OCI-LY1 (cell line): ENCODE data around the gene NEK4.

ENCODE experiments used
- H2AFZ ChIP-seq: fragments of 200-600 bp; sonication (generic), shearing (Covaris generic); 2 replicates; pipeline ENCODE4 v1.6.0; 2014; ENCODE audit warnings: antibody characterized with exemption, mild to moderate bottlenecking, low read length
- H3F3A ChIP-seq: fragments of 200-600 bp; sonication (generic), shearing (Covaris generic); 2 replicates; pipeline ENCODE4 v1.6.0; 2014; ENCODE audit warnings: mild to moderate bottlenecking, antibody characterized with exemption, low read length, moderate library complexity; ENCODE audit not compliant: insufficient read depth
- H3K27ac ChIP-seq: fragments of 200-600 bp; sonication (generic); 2 replicates; pipeline ENCODE4 v1.5.1; 2014; ENCODE audit warnings: low read length, mixed run types, mild to moderate bottlenecking, low read depth; ENCODE audit not compliant: poor library complexity, severe bottlenecking
- H3K27me3 ChIP-seq: fragments of 200-600 bp; sonication (generic); 2 replicates; pipeline ENCODE4 v1.6.0; 2014; ENCODE audit warnings: antibody characterized with exemption, mild to moderate bottlenecking, low read length, moderate library complexity; ENCODE audit not compliant: insufficient read depth
- H3K36me3 ChIP-seq: fragments of 200-600 bp; sonication (generic); 2 replicates; pipeline ENCODE4 v1.6.1; 2014; ENCODE audit warnings: mild to moderate bottlenecking, antibody characterized with exemption, low read length, moderate library complexity, mixed read lengths; ENCODE audit not compliant: insufficient read depth
- H3K4me1 ChIP-seq: fragments of 200-600 bp; sonication (generic); 2 replicates; pipeline ENCODE4 v1.5.1; 2014; ENCODE audit warnings: mild to moderate bottlenecking, low read length, moderate library complexity; ENCODE audit not compliant: insufficient read depth, severe bottlenecking
- H3K4me2 ChIP-seq: fragments of 200-600 bp; sonication (generic), shearing (Covaris generic); 2 replicates; pipeline ENCODE4 v1.6.1; 2014; ENCODE audit warnings: low read length
- H3K4me3 ChIP-seq: fragments of 200-600 bp; sonication (generic); 2 replicates; pipeline ENCODE4 v1.5.1; 2014; ENCODE audit warnings: low read length, low read depth, mild to moderate bottlenecking, mixed read lengths; ENCODE audit not compliant: poor library complexity, severe bottlenecking
- H3K79me2 ChIP-seq: fragments of 200-600 bp; shearing (Covaris generic); 2 replicates; pipeline ENCODE4 v1.6.1; 2016; ENCODE audit warnings: mixed run types, low read length, mixed read lengths; ENCODE audit not compliant: insufficient read depth
- H3K9ac ChIP-seq: fragments of 200-600 bp; sonication (generic), shearing (Covaris generic); 2 replicates; pipeline ENCODE4 v1.6.1; 2014; ENCODE audit warnings: mild to moderate bottlenecking, low read length, mixed read lengths
- H3K9me2 ChIP-seq: fragments of 200-600 bp; sonication (generic), shearing (Covaris generic); 2 replicates; pipeline ENCODE4 v1.6.1; 2014; ENCODE audit warnings: low read depth, mild to moderate bottlenecking, low read length, mixed read lengths
- H3K9me3 ChIP-seq: fragments of 200-600 bp; shearing (Covaris generic); 2 replicates; pipeline ENCODE4 v1.6.1; 2014; ENCODE audit warnings: low read length, mixed read lengths
- H4K20me1 ChIP-seq: fragments of 200-600 bp; sonication (generic), shearing (Covaris generic); 2 replicates; pipeline ENCODE4 v1.6.0; 2016; ENCODE audit warnings: mild to moderate bottlenecking, low read length; ENCODE audit not compliant: insufficient read depth
- EZH2 ChIP-seq: fragments of 200-600 bp; sonication (generic), shearing (Covaris generic); IDR thresholded peaks from 2 replicates; pipeline ENCODE4 v1.8.0; 2017; ENCODE audit warnings: borderline replicate concordance, mixed run types, mild to moderate bottlenecking, antibody characterized with exemption, low read length, moderate library complexity, mixed read lengths
- TF ChIP-seq, protein P1 (sequence below): fragments of 200-600 bp; sonication (generic), shearing (Covaris generic); IDR thresholded peaks from 2 replicates; pipeline ENCODE4 v1.5.1; 2017; ENCODE audit warnings: mild to moderate bottlenecking, antibody characterized with exemption, low read length, moderate library complexity, mixed read lengths

The NEK4 gene

DNA sequence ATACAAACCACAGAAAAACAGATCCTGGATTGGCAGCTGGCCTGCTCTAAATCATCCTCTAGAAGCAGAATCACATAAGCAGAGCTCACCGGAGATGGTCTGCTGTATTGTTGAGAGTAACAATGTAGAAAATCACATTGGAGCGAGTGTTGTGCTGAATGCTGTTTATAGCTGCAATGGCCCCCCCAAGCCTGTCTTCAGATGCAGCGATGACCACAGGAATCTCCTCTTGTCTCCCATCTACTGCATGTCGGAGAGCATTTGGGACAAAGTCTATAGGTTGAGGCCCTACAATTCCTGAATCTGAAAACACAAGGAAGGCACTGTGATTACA, 73.1 kb downstream of the NEK4 start:
- Histone ChIP-seq H3K4me2 (no peak overlapping the region), H3K27me3 (no peaks in the 10 kb centered on the region), H3K4me3 (no peak overlapping the region), H2AFZ (no peak overlapping the region), H3K9me2 (no peaks in the 10 kb centered on the region), H3K27ac (no peak overlapping the region), H3K4me1 (no peaks in the 10 kb centered on the region), H3K79me2 (no peaks in the 10 kb centered on the region), H3K9me3 (no peaks in the 10 kb centered on the region), H3K36me3 (peaks cover 56% of the 10 kb centered on the region), H4K20me1 (no peaks in the 10 kb centered on the region), H3F3A (peaks cover 23% of the 10 kb centered on the region; the same call in 1 of the 2 replicates), H3K9ac (no peak overlapping the region)
- TF ChIP-seq, protein P1, sequence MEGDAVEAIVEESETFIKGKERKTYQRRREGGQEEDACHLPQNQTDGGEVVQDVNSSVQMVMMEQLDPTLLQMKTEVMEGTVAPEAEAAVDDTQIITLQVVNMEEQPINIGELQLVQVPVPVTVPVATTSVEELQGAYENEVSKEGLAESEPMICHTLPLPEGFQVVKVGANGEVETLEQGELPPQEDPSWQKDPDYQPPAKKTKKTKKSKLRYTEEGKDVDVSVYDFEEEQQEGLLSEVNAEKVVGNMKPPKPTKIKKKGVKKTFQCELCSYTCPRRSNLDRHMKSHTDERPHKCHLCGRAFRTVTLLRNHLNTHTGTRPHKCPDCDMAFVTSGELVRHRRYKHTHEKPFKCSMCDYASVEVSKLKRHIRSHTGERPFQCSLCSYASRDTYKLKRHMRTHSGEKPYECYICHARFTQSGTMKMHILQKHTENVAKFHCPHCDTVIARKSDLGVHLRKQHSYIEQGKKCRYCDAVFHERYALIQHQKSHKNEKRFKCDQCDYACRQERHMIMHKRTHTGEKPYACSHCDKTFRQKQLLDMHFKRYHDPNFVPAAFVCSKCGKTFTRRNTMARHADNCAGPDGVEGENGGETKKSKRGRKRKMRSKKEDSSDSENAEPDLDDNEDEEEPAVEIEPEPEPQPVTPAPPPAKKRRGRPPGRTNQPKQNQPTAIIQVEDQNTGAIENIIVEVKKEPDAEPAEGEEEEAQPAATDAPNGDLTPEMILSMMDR: no peak
- no peak for TF ChIP-seq EZH2

DNA sequence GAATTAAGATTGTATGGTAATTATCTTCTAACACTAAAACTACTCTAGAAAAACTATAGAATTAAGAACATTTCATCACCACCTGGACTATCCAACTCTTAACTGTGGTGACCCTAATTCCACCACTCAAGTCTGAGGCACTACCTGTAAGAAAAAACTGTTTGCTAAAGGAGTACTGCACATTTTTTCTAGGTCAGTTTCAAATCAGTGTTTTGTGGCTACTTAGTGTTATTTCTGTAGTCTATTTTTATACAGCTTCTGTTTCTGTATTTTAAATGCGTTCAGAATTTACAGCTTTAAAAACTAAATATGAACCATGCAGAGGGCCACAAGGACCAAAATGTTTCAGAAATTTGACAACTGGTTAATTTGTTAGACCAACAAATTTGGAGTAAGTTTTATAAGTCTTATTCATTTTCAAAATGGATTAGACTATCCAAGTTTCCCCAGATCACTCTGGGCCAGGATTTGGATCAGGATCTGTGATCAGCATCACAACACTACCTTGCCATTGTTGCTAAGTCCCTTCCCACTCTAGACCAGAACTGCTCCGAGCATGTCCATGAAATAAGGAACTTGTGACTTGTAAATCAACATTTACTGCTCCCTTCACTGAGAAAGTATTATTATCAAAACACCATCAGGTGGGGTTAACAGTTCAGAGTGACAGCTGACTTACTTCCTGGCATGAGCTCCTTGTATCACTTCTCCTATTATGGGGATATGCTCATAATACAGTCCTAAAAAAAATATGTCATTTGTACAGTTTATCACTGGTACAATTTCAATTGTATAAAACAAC, 73.7 kb downstream of the NEK4 start:
- Histone ChIP-seq H3K4me3 (no peak overlapping the region), H3K36me3 (peaks cover 62% of the 10 kb centered on the region), H3K27me3 (no peaks in the 10 kb centered on the region), H3K4me2 (no peak overlapping the region), H3F3A (peaks cover 23% of the 10 kb centered on the region; the same call in 1 of the 2 replicates), H3K27ac (peak overlapping the region; percentile 21), H3K79me2 (no peaks in the 10 kb centered on the region), H3K9me2 (no peaks in the 10 kb centered on the region), H3K9ac (no peak overlapping the region), H3K9me3 (no peaks in the 10 kb centered on the region), H2AFZ (no peak overlapping the region), H4K20me1 (no peaks in the 10 kb centered on the region), H3K4me1 (no peaks in the 10 kb centered on the region)
- no peak for TF ChIP-seq EZH2
- TF ChIP-seq, protein P1: no peak

DNA sequence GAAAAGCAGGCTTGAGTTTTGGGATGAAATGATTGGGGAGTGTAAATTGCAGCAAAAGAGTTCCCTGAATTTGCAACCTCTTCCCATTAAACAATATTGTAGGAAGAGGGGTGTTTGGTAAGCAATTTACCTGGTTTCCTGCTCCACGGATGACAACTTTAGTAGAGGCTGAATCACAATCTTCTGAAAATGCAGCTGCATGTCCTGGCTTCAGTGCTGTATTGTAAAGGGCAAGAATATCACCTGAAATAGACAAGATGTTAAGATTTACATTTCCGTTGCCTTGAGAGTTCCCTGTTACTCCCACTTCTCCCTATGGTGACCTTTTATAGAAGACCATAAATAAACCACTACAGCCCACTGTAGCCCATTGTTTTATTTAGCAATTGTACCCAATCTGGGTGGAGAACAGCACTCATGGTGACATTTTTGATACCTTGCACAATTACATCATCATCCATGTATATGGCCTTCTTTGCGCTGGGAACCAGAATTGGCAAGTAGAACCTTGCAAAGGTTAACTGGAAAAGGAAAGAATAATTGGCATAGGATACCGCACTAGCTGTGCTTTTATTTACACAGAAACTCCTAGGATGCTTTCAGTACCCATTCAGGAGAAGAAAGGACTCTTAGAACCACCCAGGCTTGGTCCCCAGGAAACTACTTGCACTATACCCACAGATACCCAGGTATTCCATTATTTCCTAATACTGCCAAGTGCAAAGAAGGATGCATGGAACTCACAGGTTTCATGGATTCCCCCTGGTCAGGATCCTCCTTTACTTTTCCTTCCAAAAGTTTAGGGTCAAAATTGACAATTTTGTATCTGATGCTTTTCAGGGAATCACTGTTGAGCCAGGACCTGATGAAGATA, 74.7 kb downstream of the NEK4 start:
- Histone ChIP-seq H3F3A (peaks cover 23% of the 10 kb centered on the region; the same call in 1 of the 2 replicates), H3K27me3 (no peaks in the 10 kb centered on the region), H3K4me3 (no peak overlapping the region), H4K20me1 (no peaks in the 10 kb centered on the region), H3K4me1 (no peaks in the 10 kb centered on the region), H3K36me3 (peaks cover 72% of the 10 kb centered on the region), H3K27ac (no peak overlapping the region), H3K9ac (no peak overlapping the region), H2AFZ (no peak overlapping the region), H3K9me3 (no peaks in the 10 kb centered on the region), H3K4me2 (no peak overlapping the region), H3K9me2 (no peaks in the 10 kb centered on the region), H3K79me2 (no peaks in the 10 kb centered on the region)
- no peak for TF ChIP-seq EZH2
- TF ChIP-seq, protein P1: no peak
